HG02759 (cell line): ENCODE measurements around the gene ZIC4.

ENCODE experiments used
- ATAC-seq: cut with Tn5 transposase; IDR thresholded peaks from one replicate; pipeline ENCODE4 v1.9.1; 2021; ENCODE audit warnings: mild to moderate bottlenecking, moderate library complexity; ENCODE audit not compliant: unreplicated experiment

Gene ZIC4

GRCh38 chr3:147418371-147418781 is 12.0 kb upstream of the ZIC4 start:
- ATAC-seq: no peak

- ATAC-seq: no peak
These were observed 11.4 kb upstream of the ZIC4 start for GRCh38 chr3:147417551-147418295.

GRCh38 chr3:147416931-147417330 is 10.6 kb upstream of the ZIC4 start:
- no peak for ATAC-seq

- no peak for ATAC-seq
These were observed 9.5 kb upstream of the ZIC4 start for GRCh38 chr3:147415874-147416273.

GRCh38 chr3:147415286-147415685 is 8.9 kb upstream of the ZIC4 start:
- ATAC-seq: no peak

- no peak for ATAC-seq
These were observed 8.2 kb upstream of the ZIC4 start for GRCh38 chr3:147414390-147415138.

- ATAC-seq: no peak
These were observed 7.5 kb upstream of the ZIC4 start for GRCh38 chr3:147413686-147414389.

- no peak for ATAC-seq
These were observed 6.8 kb upstream of the ZIC4 start for GRCh38 chr3:147412917-147413685.

GRCh38 chr3:147412261-147412916 is 6.0 kb upstream of the ZIC4 start:
- no peak for ATAC-seq

GRCh38 chr3:147411815-147412241 is 5.5 kb upstream of the ZIC4 start:
- no peak for ATAC-seq

- no peak for ATAC-seq
These were observed 5.0 kb upstream of the ZIC4 start for GRCh38 chr3:147411238-147411814.

GRCh38 chr3:147410526-147411237 is 4.3 kb upstream of the ZIC4 start:
- no peak for ATAC-seq

GRCh38 chr3:147410116-147410525 is 3.8 kb upstream of the ZIC4 start:
- ATAC-seq: no peak

- ATAC-seq: no peak
These were observed 3.1 kb upstream of the ZIC4 start, which contains the start of gene ZIC1 for GRCh38 chr3:147409143-147410115. Gene ZIC1 (plus strand): TSS chr3:147409365. CDS start chr3:147410113, 748 bp downstream.

- ATAC-seq: no peak
These were observed 2.1 kb upstream of the ZIC4 start for GRCh38 chr3:147408188-147409100.

- ATAC-seq: no peak
These were observed 1.3 kb upstream of the ZIC4 start for GRCh38 chr3:147407498-147408187.

GRCh38 chr3:147407114-147407497 is 763 bp upstream of the ZIC4 start:
- no peak for ATAC-seq
